Activated CD8-positive, alpha-beta memory T cell treated with anti-CD3 and anti-CD28 coated beads, Interleukin-2, amount 50 U/mL, for 4 hours (primary cell): ENCODE measurements around the gene OPHN1.
"Not testable (repeated sequence)": the region's sequence is repeated elsewhere in the genome, so short reads cannot be mapped to it uniquely, and the experiment has no call there.

ENCODE experiments used
- DNase-seq: peaks from one replicate; pipeline ENCODE4 v3.0.0-alpha.2; 2020

OPHN1 gene

GRCh38 chrX:68354879-68355628 lies 78.2 kb downstream of the OPHN1 start:
- no peak for DNase-seq

GRCh38 chrX:68345025-68345424 lies 88.3 kb downstream of the OPHN1 start:
- no peak for DNase-seq

GRCh38 chrX:68343551-68343950 lies 89.7 kb downstream of the OPHN1 start:
- no peak for DNase-seq

- DNase-seq: no peak
These were observed 101.0 kb downstream of the OPHN1 start for GRCh38 chrX:68332201-68332731.

GRCh38 chrX:68326841-68327240 lies 106.5 kb downstream of the OPHN1 start:
- DNase-seq: not testable (repeated sequence)

GRCh38 chrX:68307769-68308168 lies 125.5 kb downstream of the OPHN1 start:
- no peak for DNase-seq

GRCh38 chrX:68304602-68305001 lies 128.7 kb downstream of the OPHN1 start:
- no peak for DNase-seq

- no peak for DNase-seq
These were observed 133.4 kb downstream of the OPHN1 start for GRCh38 chrX:68299898-68300297.

GRCh38 chrX:68292471-68292870 lies 140.8 kb downstream of the OPHN1 start:
- DNase-seq: no peak

- no peak for DNase-seq
These were observed 145.2 kb downstream of the OPHN1 start for GRCh38 chrX:68288127-68288526.

GRCh38 chrX:68287419-68287818 lies 145.9 kb downstream of the OPHN1 start:
- no peak for DNase-seq

- DNase-seq: no peak
These were observed 146.3 kb downstream of the OPHN1 start for GRCh38 chrX:68286980-68287379.

GRCh38 chrX:68286076-68286475 lies 147.2 kb downstream of the OPHN1 start:
- DNase-seq: no peak

- DNase-seq: no peak
These were observed 148.9 kb downstream of the OPHN1 start for GRCh38 chrX:68284281-68284904.

GRCh38 chrX:68273887-68274286 lies 159.4 kb downstream of the OPHN1 start:
- DNase-seq: no peak

- not testable (repeated sequence) for DNase-seq
These were observed 168.5 kb downstream of the OPHN1 start for GRCh38 chrX:68264793-68265192.

GRCh38 chrX:68261060-68261672 lies 172.1 kb downstream of the OPHN1 start:
- DNase-seq: no peak

GRCh38 chrX:68256990-68257389 lies 176.3 kb downstream of the OPHN1 start:
- no peak for DNase-seq

GRCh38 chrX:68254738-68255645 lies 178.3 kb downstream of the OPHN1 start:
- DNase-seq: no peak

- no peak for DNase-seq
These were observed 180.6 kb downstream of the OPHN1 start for GRCh38 chrX:68252664-68253063.

- DNase-seq: no peak
These were observed 183.4 kb downstream of the OPHN1 start for GRCh38 chrX:68249903-68250302.

- DNase-seq: no peak
These were observed 183.9 kb downstream of the OPHN1 start for GRCh38 chrX:68249401-68249831.

- no peak for DNase-seq
These were observed 194.7 kb downstream of the OPHN1 start for GRCh38 chrX:68238568-68238967.
